Karpas-422 (cell line): ENCODE measurements around the gene SH3RF1. TPM values are rescaled to one million over a fixed set of nuclear protein-coding genes. Genes with fewer than 3 reads are reported as not detected.
"Not testable (repeated sequence)": the region's sequence is repeated elsewhere in the genome, so short reads cannot be mapped to it uniquely, and the experiment has no call there.

Experiments
- DNase-seq: peaks from one replicate; pipeline ENCODE4 v3.0.0-alpha.2; 2015
- H2AFZ ChIP-seq: fragments of 200-600 bp; sonication (generic); 2 replicates; pipeline ENCODE4 v1.6.1; 2014; ENCODE audit warnings: antibody characterized with exemption, low read length, mixed read lengths
- H3K27ac ChIP-seq: fragments of 200-600 bp; sonication (generic); 2 replicates; pipeline ENCODE4 v1.5.1; 2014; ENCODE audit warnings: mild to moderate bottlenecking, low read length, moderate library complexity
- H3K27me3 ChIP-seq: fragments of 200-600 bp; sonication (generic); 2 replicates; pipeline ENCODE4 v1.6.1; 2014; ENCODE audit warnings: low read length, mixed read lengths
- H3K36me3 ChIP-seq: fragments of 200-600 bp; sonication (generic); 2 replicates; pipeline ENCODE4 v1.6.1; 2014; ENCODE audit warnings: low read length, mixed read lengths; ENCODE audit not compliant: insufficient read depth
- H3K4me1 ChIP-seq: fragments of 200-600 bp; sonication (generic); 2 replicates; pipeline ENCODE4 v1.6.1; 2014; ENCODE audit warnings: mild to moderate bottlenecking, low read length, mixed read lengths
- H3K4me2 ChIP-seq: fragments of 200-600 bp; sonication (generic); 2 replicates; pipeline ENCODE4 v1.6.1; 2014; ENCODE audit warnings: low read length, low read depth, mild to moderate bottlenecking; ENCODE audit not compliant: poor library complexity, severe bottlenecking
- H3K4me3 ChIP-seq: fragments of 200-600 bp; sonication (generic); 2 replicates; pipeline ENCODE4 v1.5.1; 2014; ENCODE audit warnings: mild to moderate bottlenecking, antibody characterized with exemption, low read length, mixed read lengths
- H3K79me2 ChIP-seq: fragments of 200-600 bp; sonication (generic); 2 replicates; pipeline ENCODE4 v1.6.1; 2014; ENCODE audit warnings: mild to moderate bottlenecking, low read length, mixed read lengths
- H3K9ac ChIP-seq: fragments of 200-600 bp; sonication (generic); 2 replicates; pipeline ENCODE4 v1.6.0; 2014; ENCODE audit warnings: low read length
- H3K9me2 ChIP-seq: fragments of 200-600 bp; sonication (generic), shearing (Covaris generic); replicated peaks from 2 replicates; pipeline ENCODE4 v1.6.0; 2014; ENCODE audit warnings: mild to moderate bottlenecking, low read length, moderate library complexity; ENCODE audit not compliant: insufficient read depth
- H3K9me3 ChIP-seq: fragments of 300-700, 200-600 bp; sonication (generic); 2 replicates; pipeline ENCODE4 v1.6.1; 2014; ENCODE audit warnings: low read length, mixed read lengths
- H4K20me1 ChIP-seq: fragments of 200-600 bp; sonication (generic); 2 replicates; pipeline ENCODE4 v1.6.1; 2014; ENCODE audit warnings: mild to moderate bottlenecking, antibody characterized with exemption, low read length, low read depth; ENCODE audit not compliant: insufficient read depth
- total RNA-seq: library from RNA; depleted of rRNA; stranded (reverse); fragments of >200 nt; shearing (Covaris generic); gene quantifications from 2 replicates; pipeline ENCODE4 v1.2.3, GENCODE V29; 2014; ENCODE audit warnings: low replicate concordance

The SH3RF1 gene
- total RNA-seq, 1 experiment from 2014 or later = not detected

DNA sequence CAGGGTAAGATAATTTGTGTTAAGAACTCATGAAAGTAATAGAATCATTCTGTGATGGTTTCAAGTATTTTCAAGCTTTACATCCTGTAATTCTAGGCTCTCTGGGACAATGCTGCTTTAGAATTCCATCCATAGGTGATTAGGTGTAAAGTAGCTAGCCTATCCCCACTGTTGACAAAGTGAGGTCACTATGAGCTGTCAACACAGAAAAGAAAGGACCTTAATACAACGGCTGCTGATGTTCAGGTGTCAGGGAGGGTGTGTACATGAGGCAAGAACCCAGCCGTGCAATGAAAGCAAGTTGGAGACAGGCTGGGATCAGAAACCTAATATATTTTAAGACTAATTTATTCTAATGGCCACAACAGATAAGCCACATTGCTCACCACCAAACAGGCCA, 36.8 kb upstream of the SH3RF1 start:
- Histone ChIP-seq H2AFZ (no peak overlapping the region), H3K79me2 (no peaks in the 10 kb centered on the region), H3K4me2 (no peak overlapping the region), H3K4me1 (peaks cover 4% of the 10 kb centered on the region), H3K4me3 (no peak overlapping the region), H4K20me1 (no peaks in the 10 kb centered on the region), H3K9me3 (no peaks in the 10 kb centered on the region), H3K9ac (no peak overlapping the region), H3K27ac (no peak overlapping the region), H3K27me3 (no peaks in the 10 kb centered on the region), H3K36me3 (no peaks in the 10 kb centered on the region), H3K9me2 (no peaks in the 10 kb centered on the region)
- no peak for DNase-seq

DNA sequence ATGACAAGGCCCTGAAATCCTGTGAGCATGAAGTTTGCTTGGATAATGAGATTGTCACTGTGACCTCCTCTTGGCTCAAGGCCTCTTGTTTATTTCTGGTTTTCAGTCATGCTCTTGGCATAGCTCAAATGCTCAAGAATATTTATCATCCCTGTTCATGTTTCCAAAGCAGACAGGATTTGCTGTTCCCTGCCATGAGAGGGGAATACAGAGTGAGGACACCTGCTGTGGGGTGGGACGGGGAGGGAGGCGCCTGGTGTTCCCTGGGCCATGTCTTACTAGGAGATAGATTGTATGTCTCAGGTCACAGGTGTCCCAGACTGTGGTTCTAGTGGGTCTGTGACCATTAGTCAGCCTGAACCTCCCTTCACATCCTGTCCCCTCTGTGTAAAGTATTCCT, 34.9 kb upstream of the SH3RF1 start:
- no peak overlapping the region for H2AFZ ChIP-seq
- H3K4me2 ChIP-seq = no peak overlapping the region
- H3K4me1 ChIP-seq = peaks cover 4% of the 10 kb centered on the region
- no peak for DNase-seq
- H3K36me3 ChIP-seq = no peaks in the 10 kb centered on the region
- no peak overlapping the region for H3K4me3 ChIP-seq
- no peaks in the 10 kb centered on the region for H3K9me3 ChIP-seq
- H3K79me2 ChIP-seq = no peaks in the 10 kb centered on the region
- no peaks in the 10 kb centered on the region for H3K9me2 ChIP-seq
- H3K27me3 ChIP-seq = no peaks in the 10 kb centered on the region
- no peak overlapping the region for H3K9ac ChIP-seq
- no peak overlapping the region for H3K27ac ChIP-seq
- no peaks in the 10 kb centered on the region for H4K20me1 ChIP-seq

DNA sequence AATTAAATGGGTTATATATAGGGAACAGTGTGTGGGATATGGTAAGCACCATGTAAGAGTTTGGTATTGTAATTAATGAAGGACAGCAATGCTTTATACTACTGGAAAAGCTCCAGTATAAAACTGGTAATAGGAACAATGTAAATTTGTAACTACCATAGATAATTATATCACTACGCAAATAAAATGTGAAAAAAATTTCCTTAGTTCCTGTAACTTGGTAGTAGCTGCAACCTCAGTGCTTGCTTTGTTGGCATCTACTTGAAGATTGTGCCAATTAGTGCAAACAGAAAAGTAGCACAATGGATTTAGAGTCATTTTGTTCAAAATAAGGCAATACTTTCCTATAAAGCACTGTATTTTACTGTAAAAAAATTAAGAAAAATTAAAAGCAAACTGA, 34.4 kb upstream of the SH3RF1 start:
- H4K20me1 ChIP-seq = no peaks in the 10 kb centered on the region
- no peaks in the 10 kb centered on the region for H3K27me3 ChIP-seq
- no peak for DNase-seq

DNA sequence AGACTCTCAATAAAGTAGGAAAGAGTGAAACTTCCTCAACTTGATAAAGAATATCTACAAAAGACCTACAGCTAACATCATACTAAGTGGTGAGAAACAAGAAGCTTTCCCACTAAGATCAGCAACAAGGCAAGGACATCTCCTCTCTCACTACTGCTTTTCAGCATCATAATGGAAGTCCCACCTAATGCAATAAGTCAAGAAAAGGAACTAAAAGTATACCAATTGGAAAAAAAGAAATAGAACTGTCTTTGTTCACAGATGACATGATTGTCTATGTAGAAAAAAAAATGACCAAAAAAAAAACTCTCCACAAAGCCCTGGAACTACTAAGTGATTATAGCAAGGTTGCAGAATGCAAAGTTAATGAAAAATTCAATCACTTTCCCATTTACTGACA, 25.1 kb upstream of the SH3RF1 start:
- no peak overlapping the region for H2AFZ ChIP-seq

More for the DNA sequence above, 34.4 kb upstream of the SH3RF1 start:
- Histone ChIP-seq H3K9me3 (no peaks in the 10 kb centered on the region), H3K4me2 (no peak overlapping the region), H3K9ac (no peak overlapping the region), H3K79me2 (no peaks in the 10 kb centered on the region), H3K4me3 (no peak overlapping the region), H3K27ac (no peak overlapping the region), H3K9me2 (no peaks in the 10 kb centered on the region), H3K36me3 (no peaks in the 10 kb centered on the region), H3K4me1 (peaks cover 4% of the 10 kb centered on the region), H2AFZ (no peak overlapping the region)

DNA sequence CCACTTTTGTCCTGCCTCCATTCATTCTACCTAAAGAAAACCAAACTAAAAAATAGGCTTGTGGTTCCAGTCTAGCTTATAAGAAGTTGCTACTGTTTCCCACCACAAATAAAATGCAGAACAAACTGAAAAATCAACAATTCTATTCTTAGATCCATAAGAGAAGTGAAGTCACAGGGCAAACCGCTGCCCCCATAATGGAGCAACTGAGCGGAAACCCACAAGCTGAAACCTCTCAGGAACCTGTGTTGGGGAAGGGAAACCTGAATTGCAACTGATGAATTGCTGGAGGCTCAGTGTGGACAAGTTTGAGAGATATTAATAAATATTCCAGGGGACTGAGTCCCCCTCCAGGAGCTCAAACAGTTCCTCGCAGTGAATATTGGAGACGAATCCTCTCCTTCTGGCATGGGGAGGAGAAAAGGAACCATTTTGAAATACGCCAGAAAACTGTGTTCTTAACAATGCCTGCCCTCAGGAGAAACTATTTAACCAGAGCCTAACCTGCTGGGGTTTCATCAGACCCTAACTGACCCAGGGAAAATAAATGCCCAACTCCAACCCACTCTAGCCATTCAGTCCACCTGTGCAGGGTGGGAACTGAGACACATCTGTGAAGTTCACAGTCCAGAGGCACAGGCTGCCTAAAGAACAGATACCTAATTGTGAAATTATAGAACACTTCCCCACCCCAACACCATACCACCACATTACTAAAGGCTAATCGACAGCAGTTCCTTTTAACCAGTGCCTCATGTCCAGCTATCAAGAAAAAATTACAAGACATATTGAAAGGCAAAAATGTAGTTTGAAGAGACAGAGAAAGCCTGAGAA, 22.8 kb upstream of the SH3RF1 start:
- no peaks in the 10 kb centered on the region for H3K79me2 ChIP-seq
- no peak overlapping the region for H2AFZ ChIP-seq
- H3K4me3 ChIP-seq = no peak overlapping the region
- H3K9ac ChIP-seq = no peak overlapping the region
- H3K27me3 ChIP-seq = no peaks in the 10 kb centered on the region
- no peaks in the 10 kb centered on the region for H4K20me1 ChIP-seq
- no peak overlapping the region for H3K4me2 ChIP-seq
- H3K9me2 ChIP-seq = no peaks in the 10 kb centered on the region
- H3K4me1 ChIP-seq = no peaks in the 10 kb centered on the region
- no peak overlapping the region for H3K27ac ChIP-seq
- H3K36me3 ChIP-seq = no peaks in the 10 kb centered on the region
- no peak for DNase-seq
- H3K9me3 ChIP-seq = no peaks in the 10 kb centered on the region

More for the DNA sequence above, 25.1 kb upstream of the SH3RF1 start:
- Histone ChIP-seq H3K79me2 (no peaks in the 10 kb centered on the region), H3K9me3 (no peaks in the 10 kb centered on the region), H3K4me2 (no peak overlapping the region), H3K9ac (no peak overlapping the region), H3K27me3 (no peaks in the 10 kb centered on the region), H3K27ac (no peak overlapping the region), H3K36me3 (no peaks in the 10 kb centered on the region), H3K4me1 (no peaks in the 10 kb centered on the region), H4K20me1 (no peaks in the 10 kb centered on the region), H3K9me2 (no peaks in the 10 kb centered on the region), H3K4me3 (no peak overlapping the region)
- no peak for DNase-seq

DNA sequence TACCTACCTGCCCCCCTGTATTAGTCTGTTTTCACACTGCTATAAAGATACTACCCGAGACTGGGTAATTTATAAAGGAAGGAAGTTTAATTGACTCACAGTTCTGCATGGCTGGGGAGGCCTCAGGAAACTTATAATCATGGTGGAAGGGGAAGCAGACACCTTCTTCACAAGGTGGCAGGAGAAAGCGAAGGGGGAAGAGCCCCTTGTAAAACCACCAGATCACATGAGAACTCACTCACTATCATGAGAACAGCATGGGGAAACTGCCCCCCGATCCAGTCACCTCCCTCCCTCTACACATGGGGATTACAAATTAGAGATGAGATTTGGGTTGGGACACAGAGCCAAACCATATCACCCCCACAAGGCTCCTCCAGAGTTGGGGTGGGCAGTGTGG, 17.2 kb upstream of the SH3RF1 start:
- not testable (repeated sequence) for H3K9me3 ChIP-seq, H3K79me2 ChIP-seq, H2AFZ ChIP-seq, H3K9ac ChIP-seq, H3K36me3 ChIP-seq, H3K4me1 ChIP-seq, H3K9me2 ChIP-seq, H3K4me2 ChIP-seq, DNase-seq, H3K27ac ChIP-seq, H4K20me1 ChIP-seq, H3K27me3 ChIP-seq, H3K4me3 ChIP-seq

DNA sequence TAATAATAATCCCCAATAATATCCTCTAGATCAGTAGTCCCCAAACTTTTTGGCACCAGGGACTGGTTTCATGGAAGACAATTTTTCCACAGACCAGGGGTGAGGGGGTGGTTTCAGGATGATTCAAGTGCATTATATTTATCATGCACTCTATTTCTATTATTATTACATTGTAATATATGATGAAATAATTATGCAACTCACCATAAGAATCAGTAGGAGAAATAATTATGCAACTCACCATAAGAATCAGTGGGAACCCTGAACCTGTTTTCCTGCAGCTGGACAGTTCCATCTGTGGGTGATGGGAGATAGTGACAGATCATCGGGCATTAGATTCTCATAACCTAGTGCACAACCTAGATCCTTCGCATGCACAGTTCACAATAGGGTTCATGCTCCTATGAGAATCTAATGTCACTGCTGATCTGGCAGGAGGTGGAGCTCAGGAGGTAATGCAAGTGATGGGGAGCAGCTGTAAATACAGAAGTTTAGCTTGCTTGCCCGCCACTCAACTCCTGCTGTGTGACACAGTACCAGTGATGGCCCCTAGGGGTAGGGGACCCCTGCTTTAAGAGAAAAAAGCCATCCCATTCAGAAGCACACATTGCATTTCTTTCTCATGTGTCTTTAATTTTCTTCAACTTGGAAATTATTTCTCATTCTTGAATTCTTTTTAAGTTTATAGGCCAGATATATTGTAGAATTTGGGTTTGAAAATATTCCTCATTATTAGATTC, 16.0 kb upstream of the SH3RF1 start:
- Histone ChIP-seq H3K27me3 (no peaks in the 10 kb centered on the region), H3K4me1 (no peaks in the 10 kb centered on the region), H3K9ac (no peak overlapping the region), H3K9me3 (no peaks in the 10 kb centered on the region), H4K20me1 (no peaks in the 10 kb centered on the region), H3K4me2 (no peak overlapping the region), H3K36me3 (no peaks in the 10 kb centered on the region), H3K79me2 (no peaks in the 10 kb centered on the region), H3K27ac (no peak overlapping the region), H3K4me3 (no peak overlapping the region), H3K9me2 (no peaks in the 10 kb centered on the region), H2AFZ (no peak overlapping the region)
- peak; percentile 55 for DNase-seq

DNA sequence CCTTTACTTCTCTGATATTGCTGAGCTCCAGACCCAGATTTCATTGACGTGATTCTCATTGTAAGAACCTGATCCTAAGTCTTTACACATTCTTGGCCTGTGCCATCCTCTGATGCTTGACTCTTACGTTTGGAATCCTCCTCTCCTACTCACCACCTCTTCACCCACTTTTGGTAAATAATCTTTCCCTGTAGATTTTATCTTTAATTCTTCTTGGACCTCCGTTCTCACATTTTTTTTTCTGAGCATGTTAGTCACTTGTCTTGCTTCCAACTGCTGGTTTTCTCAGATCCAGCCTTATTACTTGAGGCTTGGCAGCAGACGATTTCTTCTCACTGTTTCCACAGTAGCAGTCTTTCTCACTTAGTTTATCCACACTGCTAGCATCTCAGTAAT, 12.4 kb upstream of the SH3RF1 start:
- no peak overlapping the region for H3K9ac ChIP-seq
- no peak overlapping the region for H2AFZ ChIP-seq
- H3K4me3 ChIP-seq = no peak overlapping the region
- DNase-seq = no peak
- H3K9me2 ChIP-seq = no peaks in the 10 kb centered on the region
- H3K4me2 ChIP-seq = no peak overlapping the region
- H3K9me3 ChIP-seq = no peaks in the 10 kb centered on the region
- no peaks in the 10 kb centered on the region for H3K79me2 ChIP-seq
- H3K27ac ChIP-seq = no peak overlapping the region
- no peaks in the 10 kb centered on the region for H3K27me3 ChIP-seq
- no peaks in the 10 kb centered on the region for H3K36me3 ChIP-seq
- H3K4me1 ChIP-seq = no peaks in the 10 kb centered on the region
- no peaks in the 10 kb centered on the region for H4K20me1 ChIP-seq
